Glutamatergic neuron (in vitro differentiated cells): Measurements from ENCODE around the gene VHLL. TPM values are rescaled to one million over a fixed set of nuclear protein-coding genes. Genes with fewer than 3 reads are reported as not detected.

Experiments used
- DNase-seq: peaks from one replicate; pipeline ENCODE4 v3.0.0; 2022
- H3K27ac Mint-ChIP-seq: one replicate; pipeline ENCODE4 v1.8.0; 2020; ENCODE audit warnings: mild to moderate bottlenecking, mixed read lengths, inconsistent platforms; ENCODE audit not compliant: unreplicated experiment
- H3K27me3 Mint-ChIP-seq: one replicate; pipeline ENCODE4 v1.8.0; 2020; ENCODE audit warnings: mild to moderate bottlenecking, moderate library complexity, mixed read lengths, inconsistent platforms; ENCODE audit not compliant: unreplicated experiment
- H3K36me3 Mint-ChIP-seq: one replicate; pipeline ENCODE4 v1.8.0; 2020; ENCODE audit warnings: mild to moderate bottlenecking, mixed read lengths, inconsistent platforms; ENCODE audit not compliant: unreplicated experiment
- H3K4me1 Mint-ChIP-seq: one replicate; pipeline ENCODE4 v1.8.0; 2020; ENCODE audit warnings: mild to moderate bottlenecking, low read depth, mixed read lengths, inconsistent platforms; ENCODE audit not compliant: unreplicated experiment
- H3K4me3 Mint-ChIP-seq: one replicate; pipeline ENCODE4 v1.8.0; 2020; ENCODE audit warnings: mild to moderate bottlenecking, mixed read lengths, inconsistent platforms; ENCODE audit not compliant: unreplicated experiment
- H3K9me3 Mint-ChIP-seq: one replicate; pipeline ENCODE4 v1.8.0; 2020; ENCODE audit warnings: mild to moderate bottlenecking, moderate library complexity, mixed read lengths, inconsistent platforms; ENCODE audit not compliant: unreplicated experiment
- CTCF ChIP-seq: fragments of 200-600 bp; sonication (generic); IDR thresholded peaks from one replicate; pipeline ENCODE4 v1.5.0; 2021; ENCODE audit not compliant: partially characterized antibody, unreplicated experiment
- total RNA-seq: library from RNA; stranded (reverse); fragmentation: NEBNext Ultra II Directional; extraction: Animal tissue kit (Norgen Biotek cat#: 25700); gene quantifications from one replicate; pipeline ENCODE4 v1.2.1, GENCODE V29; 2021; ENCODE audit not compliant: unreplicated experiment

VHLL gene
- total RNA-seq, 1 donor from 2014 or later: not detected

GRCh38 chr1:156270314-156270713 lies 28.8 kb downstream of the VHLL start:
- Mint-ChIP-seq H3K4me3 (no peak overlapping the region), H3K27ac (no peak overlapping the region), H3K9me3 (peaks cover 2% of the 10 kb centered on the region), H3K4me1 (no peaks in the 10 kb centered on the region), H3K36me3 (peaks cover 11% of the 10 kb centered on the region), H3K27me3 (peaks cover 3% of the 10 kb centered on the region)
- no peak for DNase-seq
- no peak for TF ChIP-seq CTCF

- Mint-ChIP-seq H3K36me3 (peaks cover 11% of the 10 kb centered on the region), H3K9me3 (peaks cover 4% of the 10 kb centered on the region), H3K27ac (no peak overlapping the region)
Measured at GRCh38 chr1:156268336-156268735, 30.8 kb downstream of the VHLL start.

GRCh38 chr1:156266051-156266450 lies 33.1 kb downstream of the VHLL start:
- Mint-ChIP-seq H3K9me3 (peaks cover 6% of the 10 kb centered on the region), H3K27me3 (peaks cover 2% of the 10 kb centered on the region), H3K27ac (no peak overlapping the region), H3K36me3 (peaks cover 7% of the 10 kb centered on the region), H3K4me1 (peaks cover 5% of the 10 kb centered on the region), H3K4me3 (no peak overlapping the region)
- no peak for TF ChIP-seq CTCF
- no peak for DNase-seq

More at GRCh38 chr1:156268336-156268735, 30.8 kb downstream of the VHLL start:
- Mint-ChIP-seq H3K4me3 (no peak overlapping the region), H3K4me1 (peaks cover 1% of the 10 kb centered on the region), H3K27me3 (peaks cover 4% of the 10 kb centered on the region)
- no peak for DNase-seq
- TF ChIP-seq CTCF: no peak

GRCh38 chr1:156263288-156263655 lies 35.8 kb downstream of the VHLL start:
- H3K9me3 Mint-ChIP-seq: peaks cover 4% of the 10 kb centered on the region
- TF ChIP-seq CTCF: no peak
- no peak for DNase-seq
- peaks cover 7% of the 10 kb centered on the region for H3K36me3 Mint-ChIP-seq
- H3K4me1 Mint-ChIP-seq: peaks cover 16% of the 10 kb centered on the region
- no peak overlapping the region for H3K4me3 Mint-ChIP-seq
- peaks cover 2% of the 10 kb centered on the region for H3K27me3 Mint-ChIP-seq
- no peak overlapping the region for H3K27ac Mint-ChIP-seq

- H3K4me1 Mint-ChIP-seq: peaks cover 16% of the 10 kb centered on the region
- peaks cover 2% of the 10 kb centered on the region for H3K27me3 Mint-ChIP-seq
- peaks cover 4% of the 10 kb centered on the region for H3K9me3 Mint-ChIP-seq
- peaks cover 7% of the 10 kb centered on the region for H3K36me3 Mint-ChIP-seq
- no peak overlapping the region for H3K4me3 Mint-ChIP-seq
- no peak overlapping the region for H3K27ac Mint-ChIP-seq
- DNase-seq: no peak
- TF ChIP-seq CTCF: no peak
Measured at GRCh38 chr1:156262461-156263287, 36.4 kb downstream of the VHLL start.
